HTR-8/SVneo (cell line): Measurements from ENCODE around the gene CLASP1.
"Not testable (repeated sequence)": the region's sequence is repeated elsewhere in the genome, so short reads cannot be mapped to it uniquely, and the experiment has no call there.

ENCODE experiments used
- DNase-seq: peaks from one replicate; pipeline ENCODE4 v3.0.0; 2011; ENCODE audit warnings: low spot score, mixed read lengths; ENCODE audit not compliant: insufficient read length
- FAIRE-seq: peaks from 2 replicates; lab custom pipeline; 2011; peaks lifted over from hg19 to GRCh38; lab: Jason Lieb, UNC

CLASP1 gene

GRCh38 chr2:121398853-121399252, 250.4 kb downstream of the CLASP1 start:
- no peak for DNase-seq
- FAIRE-seq: no peak

- FAIRE-seq: no peak
These were observed 259.1 kb downstream of the CLASP1 start for GRCh38 chr2:121390082-121390692.

GRCh38 chr2:121388371-121388770, 260.9 kb downstream of the CLASP1 start:
- FAIRE-seq (no peak), DNase-seq (no peak)

More at GRCh38 chr2:121390082-121390692, 259.1 kb downstream of the CLASP1 start:
- no peak for DNase-seq

GRCh38 chr2:121387591-121388325, 261.5 kb downstream of the CLASP1 start:
- FAIRE-seq (no peak), DNase-seq (no peak)

- no peak for DNase-seq
- no peak for FAIRE-seq
These were observed 262.6 kb downstream of the CLASP1 start for GRCh38 chr2:121386707-121387106.

GRCh38 chr2:121386102-121386501, 263.2 kb downstream of the CLASP1 start:
- no peak for DNase-seq
- FAIRE-seq: no peak

- FAIRE-seq (no peak), DNase-seq (no peak)
These were observed 266.5 kb downstream of the CLASP1 start for GRCh38 chr2:121382744-121383143.

- FAIRE-seq (no peak), DNase-seq (no peak)
These were observed 271.6 kb downstream of the CLASP1 start for GRCh38 chr2:121377646-121378045.

- FAIRE-seq: no peak
- no peak for DNase-seq
These were observed 272.6 kb downstream of the CLASP1 start for GRCh38 chr2:121376535-121377250.

GRCh38 chr2:121375621-121376159, 273.6 kb downstream of the CLASP1 start:
- FAIRE-seq: no peak
- no peak for DNase-seq

- DNase-seq, FAIRE-seq: not testable (repeated sequence)
These were observed 274.7 kb downstream of the CLASP1 start for GRCh38 chr2:121374412-121375075.

GRCh38 chr2:121372721-121373353, 276.4 kb downstream of the CLASP1 start:
- DNase-seq (no peak), FAIRE-seq (no peak)

GRCh38 chr2:121372082-121372481, 277.2 kb downstream of the CLASP1 start:
- DNase-seq (no peak), FAIRE-seq (no peak)

- DNase-seq (no peak), FAIRE-seq (no peak)
These were observed 280.4 kb downstream of the CLASP1 start for GRCh38 chr2:121368836-121369235.

GRCh38 chr2:121368155-121368554, 281.1 kb downstream of the CLASP1 start:
- DNase-seq (no peak), FAIRE-seq (no peak)

- DNase-seq: no peak
- FAIRE-seq: no peak
These were observed 281.9 kb downstream of the CLASP1 start for GRCh38 chr2:121367246-121367900.

- no peak for FAIRE-seq
- DNase-seq: no peak
These were observed 283.2 kb downstream of the CLASP1 start for GRCh38 chr2:121366040-121366439.

- FAIRE-seq (no peak), DNase-seq (no peak)
These were observed 284.2 kb downstream of the CLASP1 start for GRCh38 chr2:121365061-121365460.

- no peak for FAIRE-seq
- DNase-seq: no peak
These were observed 285.4 kb downstream of the CLASP1 start for GRCh38 chr2:121363632-121364420.
